SK-N-SH (cell line): ENCODE results near the gene IL17D. TPM values are rescaled to one million over a fixed set of nuclear protein-coding genes. Genes with fewer than 3 reads are reported as not detected.

Experiments
- CTCF ChIA-PET: fragments of 300-600, 350-600 bp; formaldehyde crosslinking; extraction: SDS; loops from one replicate; lab custom pipeline; 2021; lab: Yijun Ruan, JAX
- POLR2A ChIA-PET: fragments of 350-600 bp; sonication (Branson Sonifier 250); formaldehyde crosslinking; extraction: SDS; loops from one replicate; lab custom pipeline; 2020; ENCODE audit warnings: antibody characterized with exemption, inconsistent platforms; lab: Yijun Ruan, JAX
- DNase-seq: peaks from one replicate; pipeline ENCODE4 v3.0.0; 2012
- H2AFZ ChIP-seq: fragments of 200-600 bp; sonication (generic); 2 replicates; pipeline ENCODE4 v1.8.1; 2016; ENCODE audit warnings: antibody characterized with exemption, mild to moderate bottlenecking, low read depth
- H3F3A ChIP-seq: fragments of 200-600 bp; sonication (generic); replicated peaks from 2 replicates; pipeline ENCODE3; 2016; ENCODE audit warnings: antibody characterized with exemption, mild to moderate bottlenecking; ENCODE audit not compliant: insufficient read depth
- H3K27ac ChIP-seq, 2 experiments: fragments of 200-500 bp in 1 of 2; fragments of 200-600 bp in 1 of 2; sonication (Bioruptor generic) in 1 of 2; sonication (generic), shearing (Covaris generic) in 1 of 2; 2 replicates each; pipeline versions ENCODE4 v1.5.1 to v1.6.1; 2014 to 2016; ENCODE audit warnings: low read depth in 2 of 2, inconsistent platforms in 1 of 2, low read length in 1 of 2, mild to moderate bottlenecking in 1 of 2, mixed read lengths in 1 of 2
- H3K27me3 ChIP-seq: fragments of 200-600 bp; sonication (generic), shearing (Covaris generic); 2 replicates; pipeline ENCODE4 v1.6.1; 2016; ENCODE audit warnings: mixed run types; ENCODE audit not compliant: insufficient read depth
- H3K36me3 ChIP-seq, 2 experiments: fragments of 200-500 bp in 1 of 2; fragments of 200-600 bp in 1 of 2; sonication (Bioruptor generic) in 1 of 2; sonication (generic) in 1 of 2; replicated peaks in 1 of 2; 2 replicates each; pipeline versions ENCODE3 to v1.5.1; 2014 to 2016; ENCODE audit warnings: low read length in 1 of 2, mild to moderate bottlenecking in 1 of 2; ENCODE audit not compliant: insufficient read depth in 2 of 2, control insufficient read depth in 1 of 2
- H3K4me1 ChIP-seq, 2 experiments: fragments of 200-500 bp in 1 of 2; fragments of 200-600 bp in 1 of 2; sonication (Bioruptor generic) in 1 of 2; sonication (generic), shearing (Covaris generic) in 1 of 2; 2 replicates each; pipeline versions ENCODE4 v1.5.1 to v1.6.1; 2014 to 2016; ENCODE audit warnings: low read depth in 1 of 2, low read length in 1 of 2, mixed run types in 1 of 2; ENCODE audit not compliant: insufficient read depth in 2 of 2, control insufficient read depth in 1 of 2
- H3K4me2 ChIP-seq: fragments of 200-600 bp; sonication (generic), shearing (Covaris generic); 2 replicates; pipeline ENCODE4 v1.6.1; 2017; ENCODE audit warnings: mixed run types
- H3K4me3 ChIP-seq, 2 experiments: fragments of 200-500 bp in 1 of 2; fragments of 200-600 bp in 1 of 2; sonication (Bioruptor generic) in 1 of 2; sonication (generic), shearing (Covaris generic) in 1 of 2; 2 replicates each; pipeline versions ENCODE4 v1.5.1 to v1.8.1; 2014 to 2016; ENCODE audit warnings: low read depth in 2 of 2, inconsistent platforms in 1 of 2, low read length in 1 of 2, mild to moderate bottlenecking in 1 of 2, mixed read lengths in 1 of 2, moderate library complexity in 1 of 2
- H3K79me2 ChIP-seq: fragments of 200-600 bp; sonication (generic); 2 replicates; pipeline ENCODE4 v1.8.1; 2017; ENCODE audit warnings: mild to moderate bottlenecking; ENCODE audit not compliant: insufficient read depth
- H3K9ac ChIP-seq: fragments of 200-600 bp; sonication (generic); 2 replicates; pipeline ENCODE4 v1.6.1; 2017; ENCODE audit warnings: mixed run types
- H3K9me2 ChIP-seq: fragments of 200-600 bp; sonication (generic); 2 replicates; pipeline ENCODE4 v1.6.1; 2017; ENCODE audit warnings: mixed run types
- H3K9me3 ChIP-seq: fragments of 200-600 bp; sonication (generic); 2 replicates; pipeline ENCODE4 v1.6.1; 2017; ENCODE audit warnings: mixed run types, mild to moderate bottlenecking, moderate library complexity
- H4K20me1 ChIP-seq: fragments of 200-600 bp; sonication (generic); 2 replicates; pipeline ENCODE4 v1.6.1; 2017; ENCODE audit warnings: mild to moderate bottlenecking, mixed run types; ENCODE audit not compliant: insufficient read depth
- CHD2 ChIP-seq: fragments of 150-350 bp; IDR thresholded peaks from 2 replicates; pipeline ENCODE4 v1.6.1; 2018; ENCODE audit warnings: low read length; ENCODE audit not compliant: partially characterized antibody
- CTCF ChIP-seq: fragments of 200-600 bp; sonication (generic); IDR thresholded peaks from 2 replicates; pipeline ENCODE4 v1.6.1; 2017; ENCODE audit warnings: antibody characterized with exemption, mild to moderate bottlenecking, moderate library complexity
- ELF1 ChIP-seq: IDR thresholded peaks from 2 replicates; pipeline ENCODE4 v1.4.0; 2012
- EP300 ChIP-seq, 2 experiments: IDR thresholded peaks; 2 replicates each; pipeline versions ENCODE4 v1.4.0 to v1.6.1; 2012; ENCODE audit warnings: borderline replicate concordance in 1 of 2, low read depth in 1 of 2, low read length in 1 of 2
- FOSL2 ChIP-seq: IDR thresholded peaks from 2 replicates; pipeline ENCODE4 v1.4.0; 2012; ENCODE audit warnings: low read depth, mild to moderate bottlenecking, moderate library complexity, borderline replicate concordance
- FOXM1 ChIP-seq: IDR thresholded peaks from 2 replicates; pipeline ENCODE4 v1.4.0; 2012; ENCODE audit warnings: low read depth, mild to moderate bottlenecking
- GABPA ChIP-seq: IDR thresholded peaks from 2 replicates; pipeline ENCODE4 v1.4.0; 2012; ENCODE audit warnings: low read depth, mild to moderate bottlenecking
- GATA2 ChIP-seq: sonication (generic); formaldehyde crosslinking; IDR thresholded peaks from 2 replicates; pipeline ENCODE4 v1.5.0; 2020; ENCODE audit warnings: mild to moderate bottlenecking, missing genetic modification reagents
- MAX ChIP-seq: IDR thresholded peaks from 2 replicates; pipeline ENCODE4 v1.4.0; 2012; ENCODE audit warnings: low read depth
- MEF2A ChIP-seq: IDR thresholded peaks from 2 replicates; pipeline ENCODE4 v1.4.0; 2012; ENCODE audit warnings: low read depth, borderline replicate concordance
- NFIC ChIP-seq: IDR thresholded peaks from 2 replicates; pipeline ENCODE4 v1.4.0; 2012; ENCODE audit warnings: borderline replicate concordance
- NRF1 ChIP-seq: IDR thresholded peaks from 2 replicates; pipeline ENCODE4 v1.6.1; 2012; ENCODE audit warnings: low read depth, mild to moderate bottlenecking, low read length
- POLR2AphosphoS5 ChIP-seq: IDR thresholded peaks from 2 replicates; pipeline ENCODE4 v1.6.1; 2012; ENCODE audit warnings: low read depth, low read length
- RAD21 ChIP-seq: IDR thresholded peaks from 2 replicates; pipeline ENCODE4 v1.6.1; 2012; ENCODE audit warnings: mild to moderate bottlenecking, low read length
- RCOR1 ChIP-seq: fragments of 150-350 bp; IDR thresholded peaks from 2 replicates; pipeline ENCODE4 v1.6.1; 2017; ENCODE audit warnings: antibody characterized with exemption, low read length
- RFX5 ChIP-seq: IDR thresholded peaks from 2 replicates; pipeline ENCODE4 v1.6.1; 2012; ENCODE audit warnings: mild to moderate bottlenecking, improper control_type of control experiment, low read length
- RXRA ChIP-seq: IDR thresholded peaks from 2 replicates; pipeline ENCODE4 v1.4.0; 2012; ENCODE audit warnings: low read depth, mild to moderate bottlenecking, borderline replicate concordance
- SIN3A ChIP-seq: IDR thresholded peaks from 2 replicates; pipeline ENCODE4 v1.6.1; 2012; ENCODE audit warnings: low read depth, mild to moderate bottlenecking, low read length, moderate library complexity, borderline replicate concordance
- SMC3 ChIP-seq: IDR thresholded peaks from 2 replicates; pipeline ENCODE4 v1.6.1; 2012; ENCODE audit warnings: low read depth, low read length, improper control_type of control experiment
- TAF1 ChIP-seq: IDR thresholded peaks from 2 replicates; pipeline ENCODE4 v1.6.1; 2012; ENCODE audit warnings: low read depth, mild to moderate bottlenecking, low read length, moderate library complexity, borderline replicate concordance
- TEAD4 ChIP-seq: IDR thresholded peaks from 2 replicates; pipeline ENCODE4 v1.4.0; 2012; ENCODE audit warnings: mild to moderate bottlenecking, borderline replicate concordance; ENCODE audit not compliant: insufficient read depth
- USF2 ChIP-seq: fragments of 150-350 bp; IDR thresholded peaks from 2 replicates; pipeline ENCODE4 v1.6.1; 2017; ENCODE audit warnings: antibody characterized with exemption, low read length, low read depth, borderline replicate concordance
- YY1 ChIP-seq: IDR thresholded peaks from 2 replicates; pipeline ENCODE4 v1.4.0; 2012; ENCODE audit warnings: low read depth, mild to moderate bottlenecking
- WGBS: methylation state at CpG from one replicate; pipeline ENCODE4 v1.1.6; 2017; ENCODE audit warnings: low lambda C conversion rate; 5-methylcytosine and 5-hydroxymethylcytosine counted together
- polyA plus RNA-seq, 3 experiments: library from polyadenylated mRNA; depleted of rRNA; stranded (reverse); fragments of >200 nt; gene quantifications; 2 replicates each; pipeline ENCODE4 v1.2.3, GENCODE V29; 2012
- TF ChIP-seq, protein P1 (sequence below): fragments of 150-350 bp; IDR thresholded peaks from 2 replicates; pipeline ENCODE4 v1.6.1; 2016; ENCODE audit warnings: mild to moderate bottlenecking, low read depth, low read length

The IL17D gene
- polyA plus RNA-seq, 1 of the 3 experiments (the other 2 are of a cell fraction): 2.3 TPM

DNA sequence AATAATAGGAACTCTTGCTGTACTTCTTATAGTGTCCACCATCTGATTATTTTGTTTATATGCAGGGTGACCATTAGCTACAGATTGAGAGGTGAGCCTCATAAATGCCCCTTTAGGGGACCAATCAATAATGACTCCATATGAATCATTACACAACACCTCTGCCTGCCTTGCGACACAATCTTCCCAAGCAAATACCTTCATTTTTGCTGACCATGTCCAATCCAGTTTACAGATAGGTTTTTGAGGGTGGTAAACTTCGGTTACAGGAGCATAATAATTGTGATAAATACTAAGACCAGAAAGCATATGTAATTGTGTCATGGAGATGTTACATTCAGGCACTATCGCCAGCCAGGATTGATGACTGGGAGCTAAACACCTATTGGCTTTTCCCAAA lies 23.6 kb upstream of the IL17D start:
- no peak for TF ChIP-seq SIN3A
- no peak for TF ChIP-seq TAF1
- TF ChIP-seq SMC3: no peak
- TF ChIP-seq YY1: no peak
- TF ChIP-seq MAX: no peak
- no peak for TF ChIP-seq USF2
- TF ChIP-seq CHD2: no peak
- no peak for TF ChIP-seq GATA2 (CRISPR knock-in tag)
- TF ChIP-seq RFX5: no peak
- TF ChIP-seq MEF2A: no peak
- TF ChIP-seq TEAD4: no peak
- Histone ChIP-seq H3K4me3 (no peak overlapping the region), H3K9ac (no peak overlapping the region), H3K4me1 (no peaks in the 10 kb centered on the region), H3K9me2 (no peaks in the 10 kb centered on the region), H3K9me3 (no peaks in the 10 kb centered on the region), H3K27ac (no peak overlapping the region), H3K36me3 (no peaks in the 10 kb centered on the region), H2AFZ (no peak overlapping the region), H4K20me1 (no peaks in the 10 kb centered on the region), H3F3A (no peaks in the 10 kb centered on the region), H3K79me2 (no peaks in the 10 kb centered on the region), H3K27me3 (no peaks in the 10 kb centered on the region), H3K4me2 (no peak overlapping the region)
- WGBS: 77% methylated on average over 3 of the region's 3 CpGs
- ChIA-PET POLR2A (no interaction called here), CTCF (no interaction called here)
- DNase-seq: no peak

GRCh38 chr13:20680416-20681080 lies 23.0 kb upstream of the IL17D start:
- Histone ChIP-seq H4K20me1 (no peaks in the 10 kb centered on the region), H3F3A (no peaks in the 10 kb centered on the region), H3K9ac (no peak overlapping the region), H3K4me1 (no peaks in the 10 kb centered on the region), H3K27ac (no peak overlapping the region), H3K4me2 (no peak overlapping the region), H3K9me2 (no peaks in the 10 kb centered on the region), H3K36me3 (no peaks in the 10 kb centered on the region), H3K4me3 (no peak overlapping the region), H3K27me3 (no peaks in the 10 kb centered on the region), H3K79me2 (no peaks in the 10 kb centered on the region), H3K9me3 (no peaks in the 10 kb centered on the region), H2AFZ (no peak overlapping the region)
- ChIA-PET CTCF (no interaction called here), POLR2A (no interaction called here)
- DNase-seq: no peak
- TF ChIP-seq GABPA (no peak), TAF1 (no peak), CTCF (no peak), MEF2A (no peak), RCOR1 (no peak), POLR2AphosphoS5 (no peak), RXRA (no peak), NFIC (no peak), YY1 (no peak), GATA2 (CRISPR knock-in tag) (no peak), EP300 (IDR thresholded peaks at IDR 0.05; ENCODE audit: borderline replicate concordance in 1 of 2, low read depth in 1 of 2, low read length in 1 of 2) (no peak), FOSL2 (no peak), NRF1 (no peak), TEAD4 (no peak), FOXM1 (no peak), RAD21 (no peak), RFX5 (no peak), ELF1 (no peak)
- TF ChIP-seq, protein P1, sequence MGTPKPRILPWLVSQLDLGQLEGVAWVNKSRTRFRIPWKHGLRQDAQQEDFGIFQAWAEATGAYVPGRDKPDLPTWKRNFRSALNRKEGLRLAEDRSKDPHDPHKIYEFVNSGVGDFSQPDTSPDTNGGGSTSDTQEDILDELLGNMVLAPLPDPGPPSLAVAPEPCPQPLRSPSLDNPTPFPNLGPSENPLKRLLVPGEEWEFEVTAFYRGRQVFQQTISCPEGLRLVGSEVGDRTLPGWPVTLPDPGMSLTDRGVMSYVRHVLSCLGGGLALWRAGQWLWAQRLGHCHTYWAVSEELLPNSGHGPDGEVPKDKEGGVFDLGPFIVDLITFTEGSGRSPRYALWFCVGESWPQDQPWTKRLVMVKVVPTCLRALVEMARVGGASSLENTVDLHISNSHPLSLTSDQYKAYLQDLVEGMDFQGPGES: no peak
- WGBS: 98% methylated on average over 10 of the region's 10 CpGs
